ENCODE results near the gene AKNA.

AKNA gene

DNA sequence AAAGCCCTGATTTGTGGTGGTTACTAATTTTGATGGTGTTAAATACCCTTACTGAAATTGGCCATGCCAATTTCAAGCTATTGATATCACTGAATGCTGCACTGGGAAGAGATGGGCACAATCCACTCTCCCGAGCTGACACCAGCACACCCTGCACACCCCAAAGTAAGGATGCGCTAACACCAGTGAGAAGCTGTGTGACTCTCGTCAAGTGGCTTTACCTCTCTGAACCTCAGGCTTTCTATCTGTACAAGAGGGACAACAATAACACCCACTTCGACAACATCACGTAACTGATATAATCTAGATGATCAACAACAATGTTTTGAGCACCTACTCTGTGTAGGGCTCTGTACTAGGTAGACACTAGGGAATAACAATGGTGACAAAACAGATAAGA lies 8.0 kb upstream of the AKNA start:
- FAIRE-seq, result no peak

DNA sequence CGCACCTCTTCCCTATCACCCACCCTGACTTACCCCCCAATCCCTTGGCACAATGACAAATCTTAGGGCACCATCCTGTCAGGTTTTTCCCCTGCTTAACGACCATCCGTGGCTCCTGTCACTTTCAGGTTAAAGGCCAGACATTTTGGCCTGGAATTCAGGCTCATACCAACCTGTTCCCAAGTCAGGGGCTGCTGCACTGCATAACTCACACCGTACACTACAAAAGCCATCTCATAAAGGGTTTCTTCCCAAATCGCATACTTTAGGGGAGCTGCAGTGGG lies 7.5 kb upstream of the AKNA start:
- no peak for FAIRE-seq

DNA sequence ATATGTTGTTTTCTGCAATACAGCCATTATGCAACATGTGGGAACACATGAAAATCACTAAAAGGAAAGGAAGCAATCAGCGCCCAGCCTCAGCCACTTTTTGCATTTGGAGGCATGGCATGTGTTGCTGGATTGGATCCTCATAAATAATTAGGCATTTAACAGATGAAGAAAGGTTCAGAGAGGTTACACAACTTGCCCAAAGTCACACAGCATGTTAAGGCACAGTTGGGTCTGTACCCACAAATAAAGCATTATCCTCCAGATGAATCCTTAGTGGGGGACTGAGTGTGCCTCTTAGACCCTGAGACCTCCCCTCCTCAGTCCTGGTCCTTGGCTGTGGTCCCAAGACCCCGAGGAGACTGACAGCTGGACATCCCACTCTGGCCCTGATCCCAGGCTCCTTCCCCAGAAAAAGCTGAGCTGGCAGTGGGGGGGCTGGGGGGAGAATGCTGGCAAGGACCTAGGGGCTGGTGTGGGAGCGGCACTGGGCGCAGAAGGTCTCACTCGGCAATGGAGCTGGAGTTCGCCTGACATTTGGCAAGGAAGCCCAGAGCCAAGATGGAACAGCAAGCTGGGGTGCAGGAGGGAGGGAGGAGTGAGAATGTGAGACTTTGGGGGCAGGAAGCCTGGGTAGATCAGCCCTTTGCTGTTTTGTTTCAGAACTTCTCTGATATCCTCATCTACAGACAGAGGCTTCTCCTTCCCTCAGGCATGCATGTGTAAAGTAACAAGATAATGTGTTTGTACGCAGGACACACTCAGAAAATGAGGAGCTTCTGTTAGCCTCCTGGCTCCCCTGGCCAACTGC lies 6.9 kb upstream of the AKNA start:
- FAIRE-seq, result no peak

DNA sequence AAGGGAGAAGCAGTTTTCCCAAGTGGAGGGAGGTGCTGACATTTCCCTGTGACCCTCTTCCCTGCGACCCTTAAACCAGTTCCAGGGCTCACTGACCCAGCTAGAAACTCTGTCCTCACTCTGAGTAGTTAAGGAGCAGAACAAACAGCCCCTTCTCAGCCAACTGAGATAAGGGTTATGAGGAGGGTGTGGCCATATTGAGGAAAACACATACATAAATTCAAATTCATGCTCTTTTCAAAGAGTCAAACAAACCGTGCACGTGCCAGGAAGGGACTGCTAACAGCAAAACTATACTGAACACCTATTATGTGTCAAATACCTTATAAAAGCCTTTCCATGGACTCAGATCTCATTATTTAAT lies 4.9 kb upstream of the AKNA start:
- FAIRE-seq, result no peak

DNA sequence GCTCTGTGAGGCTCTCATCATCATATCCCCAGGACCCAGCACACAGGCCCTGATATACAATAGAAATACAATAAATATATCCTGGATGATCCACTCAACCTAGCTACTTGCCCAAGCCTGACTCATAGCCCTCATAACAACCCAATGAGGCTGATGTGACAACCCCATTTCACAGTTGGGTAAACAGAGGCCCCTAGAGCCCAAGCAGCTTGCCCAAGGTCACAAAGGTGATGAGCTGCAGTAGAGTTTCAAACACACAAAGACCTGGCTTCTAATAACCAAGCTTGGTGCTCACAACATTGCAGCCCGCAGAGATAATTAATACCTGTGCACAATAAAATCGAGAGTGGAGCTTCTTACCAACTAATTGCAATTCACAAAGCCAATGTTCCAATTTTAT lies 3.2 kb upstream of the AKNA start:
- no peak for FAIRE-seq

DNA sequence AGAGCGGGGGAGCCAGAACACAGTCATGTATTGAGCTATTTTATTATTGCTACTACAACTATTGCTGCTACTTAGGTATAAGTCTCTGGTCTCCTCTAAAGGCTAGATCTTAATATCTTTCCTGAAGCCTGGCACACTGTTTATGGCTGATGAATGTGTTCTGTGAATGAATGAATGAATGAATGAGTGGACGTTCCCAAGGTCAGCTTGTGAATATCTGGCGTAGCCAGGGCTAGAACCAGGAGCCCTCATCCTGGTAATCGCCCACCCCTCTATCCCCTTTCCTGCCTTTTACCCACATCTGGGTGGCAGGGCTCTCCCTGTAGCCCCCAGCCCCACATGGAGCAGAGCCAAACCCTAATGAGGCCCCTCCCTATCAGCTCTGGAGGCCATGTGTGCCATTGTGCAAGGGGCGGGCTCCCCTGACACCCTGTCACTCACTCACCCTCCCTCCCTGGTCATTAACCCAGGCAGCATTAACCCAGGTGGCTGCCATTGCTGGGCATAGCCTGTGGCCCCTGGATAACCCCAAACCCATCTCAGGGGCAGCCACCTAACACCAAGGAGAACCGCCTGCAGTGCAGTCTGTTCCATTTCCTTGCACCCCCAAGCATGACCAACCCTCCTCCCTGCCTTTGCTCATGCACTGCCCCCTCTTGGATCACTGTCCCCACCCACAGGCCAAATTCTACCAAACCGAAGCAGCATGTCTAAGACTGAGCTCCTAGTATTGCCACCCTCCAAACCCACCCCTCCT lies 2.0 kb upstream of the AKNA start:
- FAIRE-seq, result no peak

DNA sequence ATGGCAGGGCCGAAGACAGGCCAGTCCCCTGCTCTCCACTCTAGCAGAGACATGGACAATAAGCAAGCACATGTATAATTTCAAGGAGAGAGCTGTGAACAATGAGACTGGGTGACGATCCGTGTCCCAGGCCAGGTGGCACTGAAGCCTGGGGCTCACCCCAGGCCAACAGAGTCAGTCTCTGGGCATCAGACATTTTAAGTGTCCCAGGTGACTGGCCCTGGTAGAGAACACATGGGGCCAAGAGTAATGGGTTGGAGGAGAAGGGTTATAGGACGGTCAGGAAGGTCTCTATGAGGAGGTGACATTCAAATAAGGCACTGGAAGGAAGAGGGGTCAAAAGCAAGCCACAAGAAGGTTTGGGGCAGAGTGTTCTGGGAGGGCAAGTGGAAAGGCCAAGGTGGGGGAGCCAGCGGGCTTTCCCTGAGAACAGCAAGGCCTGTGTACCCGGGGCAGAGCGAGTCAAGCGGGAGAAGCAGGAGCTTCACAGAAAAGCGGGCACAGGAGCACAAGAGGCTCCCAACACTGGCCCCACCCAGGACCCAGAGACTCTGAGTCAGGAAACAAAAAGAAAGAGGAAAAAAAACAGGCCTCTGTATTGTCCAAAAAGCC lies 1.1 kb upstream of the AKNA start:
- no peak for FAIRE-seq

DNA sequence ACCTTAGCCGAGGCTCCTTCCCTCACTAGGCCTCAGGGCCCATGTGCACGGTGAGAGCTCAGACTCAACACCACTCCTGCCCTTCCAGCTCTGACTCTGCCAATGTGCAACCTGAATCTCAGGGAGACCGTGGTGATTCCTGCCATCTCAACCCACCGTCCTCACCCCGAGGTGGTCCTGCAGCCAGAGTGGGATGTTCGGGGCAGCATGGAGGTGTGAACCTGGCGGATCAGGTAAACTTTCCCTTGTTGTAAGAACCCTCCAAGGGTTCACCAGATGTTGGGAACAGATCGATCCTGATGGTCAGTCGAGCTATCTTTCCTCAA lies 538 bp upstream of the AKNA start:
- FAIRE-seq, result no peak

DNA sequence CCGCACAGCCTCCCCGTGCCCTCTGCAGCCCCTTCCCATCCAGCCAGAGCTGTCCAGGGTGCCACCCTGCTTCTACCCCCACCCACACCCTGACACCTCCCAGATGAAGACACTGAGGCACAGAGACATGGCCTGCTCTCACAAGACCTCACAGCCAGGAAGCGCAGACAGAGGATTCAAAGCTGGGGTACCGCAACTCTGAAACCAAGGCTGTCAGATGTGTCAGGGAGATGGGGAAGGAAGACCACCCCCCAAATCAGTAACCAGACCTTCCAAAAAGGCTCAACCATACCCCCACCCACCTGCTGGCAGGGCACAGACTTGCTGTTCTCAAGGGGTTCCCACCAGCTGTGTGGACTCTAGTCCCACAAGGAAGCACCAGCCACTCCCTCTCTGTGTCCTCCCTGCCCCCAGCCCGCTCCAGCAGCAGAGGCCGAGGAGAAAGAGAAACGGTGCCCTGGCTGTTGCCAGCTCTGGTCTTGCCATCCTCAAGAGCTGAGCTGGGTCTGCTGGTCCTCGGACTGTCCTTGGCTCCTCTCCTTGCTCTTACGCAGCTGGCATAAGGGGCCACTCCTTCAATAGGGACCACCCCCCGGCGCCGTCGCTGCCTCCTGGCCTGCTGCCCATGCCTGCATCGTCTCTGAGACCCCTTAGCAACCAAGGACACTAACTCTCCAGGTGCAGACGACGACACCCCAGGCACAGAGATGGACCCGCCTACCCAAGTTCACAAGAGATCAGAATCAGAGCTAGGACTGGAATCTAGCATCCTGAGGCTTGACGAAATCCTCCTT lies 699 bp downstream of the AKNA start:
- no peak for FAIRE-seq

DNA sequence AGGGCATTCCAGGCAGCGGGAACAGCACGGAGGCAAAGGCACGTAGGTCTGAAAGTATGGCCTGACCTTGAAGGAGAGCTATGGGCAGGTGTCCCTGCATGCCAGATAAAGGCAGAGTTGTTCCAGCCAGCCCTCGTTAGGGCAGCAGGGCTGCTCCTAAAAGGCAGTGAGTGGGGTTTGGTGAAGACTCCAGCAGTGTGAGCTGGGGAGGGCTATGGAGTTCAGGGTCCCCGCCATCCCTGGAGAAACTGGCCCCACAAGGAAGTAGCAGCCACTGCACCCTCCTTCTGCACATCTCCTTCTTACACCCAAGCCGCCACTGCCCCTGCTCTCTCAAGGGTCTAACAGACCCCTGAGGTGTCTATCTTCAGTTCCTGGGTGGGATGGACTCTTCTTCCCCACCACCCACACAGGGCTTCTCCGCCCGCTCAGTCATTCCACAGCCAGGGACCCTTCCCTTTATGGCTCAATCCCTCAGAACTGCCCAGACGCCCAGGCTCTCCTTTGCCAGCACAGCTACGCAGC lies 1.4 kb downstream of the AKNA start:
- FAIRE-seq, result no peak

DNA sequence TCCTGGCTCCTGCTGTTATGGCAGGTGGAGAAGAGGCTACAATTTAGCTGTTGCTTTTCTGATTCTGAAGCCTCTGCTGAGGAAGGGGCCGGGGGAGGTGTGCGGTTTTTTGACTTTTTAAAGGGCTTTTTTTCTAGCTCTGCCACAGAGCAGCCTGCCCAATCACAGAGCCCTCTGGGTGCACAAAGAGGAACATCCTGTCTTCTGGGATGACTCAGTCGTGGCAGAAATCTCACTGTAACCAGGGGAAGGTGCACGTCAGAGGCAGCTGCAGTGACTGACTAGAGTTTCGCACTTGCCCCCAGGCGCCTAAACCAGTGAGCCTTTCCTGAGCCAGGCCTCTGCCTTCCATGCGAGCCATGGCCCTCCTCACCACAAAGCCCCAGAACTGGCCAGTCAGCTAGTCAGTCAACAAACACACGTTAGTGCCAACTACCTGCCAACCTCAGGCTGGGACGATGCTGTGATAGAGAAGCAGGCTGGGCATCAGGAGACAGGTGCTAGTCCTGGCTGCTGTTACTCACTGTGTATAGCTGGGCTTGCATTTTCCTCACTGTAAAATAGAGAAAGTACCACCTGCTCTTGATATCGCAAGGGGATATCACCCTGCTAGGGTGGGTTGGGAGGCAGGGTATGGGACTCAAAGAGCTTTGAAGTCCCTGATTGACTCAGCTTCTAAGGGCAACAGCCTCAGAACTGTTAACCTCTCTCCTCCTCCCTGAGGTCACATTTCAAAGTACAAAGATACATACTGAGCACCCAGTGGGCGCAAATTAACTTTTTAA lies 2.2 kb downstream of the AKNA start:
- FAIRE-seq, result no peak

DNA sequence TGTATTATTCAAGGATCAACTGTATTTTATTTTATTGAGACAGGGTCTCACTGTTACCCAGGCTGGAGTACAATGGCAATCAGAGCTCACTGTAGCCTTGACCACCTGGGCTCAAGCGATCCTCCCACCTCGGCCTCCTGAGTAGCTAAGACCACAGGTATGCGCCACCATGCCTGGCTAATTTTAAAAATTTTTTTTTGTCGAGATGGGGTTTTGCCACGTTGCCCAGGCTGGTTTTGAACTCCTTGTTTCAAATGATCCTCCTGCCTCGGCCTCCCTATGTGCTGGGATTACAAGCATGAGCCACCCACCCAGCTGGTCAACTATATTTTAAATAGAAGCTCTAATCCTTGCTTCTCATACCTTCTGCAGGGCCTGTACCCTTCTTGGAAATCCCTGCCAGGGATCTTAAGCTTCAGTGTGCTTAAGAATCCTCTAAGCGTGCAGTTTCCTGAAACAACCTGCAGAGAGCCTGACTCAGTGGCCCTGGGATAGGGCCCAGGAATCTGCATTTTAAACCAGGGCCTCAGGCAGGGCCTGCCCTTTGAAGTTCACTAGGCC lies 2.9 kb downstream of the AKNA start:
- no peak for FAIRE-seq

DNA sequence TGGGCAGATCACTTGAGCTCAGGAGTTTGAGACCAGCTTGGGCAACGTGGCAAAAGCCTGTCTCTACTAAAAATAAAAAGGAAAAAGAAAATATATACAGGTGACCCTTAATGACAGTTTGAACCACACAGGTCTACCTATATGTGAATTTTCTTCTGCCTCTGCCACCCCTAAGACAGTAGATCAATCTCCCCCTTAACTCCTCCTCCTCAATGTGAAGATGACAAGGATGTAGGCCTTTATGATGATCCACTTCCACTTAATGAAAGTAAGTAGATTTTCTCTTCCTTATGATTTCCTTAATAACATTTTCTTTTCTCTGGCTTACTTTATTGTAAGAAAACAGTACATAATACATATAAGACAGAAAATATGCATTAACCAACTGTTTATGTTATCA lies 3.4 kb downstream of the AKNA start:
- no peak for FAIRE-seq

DNA sequence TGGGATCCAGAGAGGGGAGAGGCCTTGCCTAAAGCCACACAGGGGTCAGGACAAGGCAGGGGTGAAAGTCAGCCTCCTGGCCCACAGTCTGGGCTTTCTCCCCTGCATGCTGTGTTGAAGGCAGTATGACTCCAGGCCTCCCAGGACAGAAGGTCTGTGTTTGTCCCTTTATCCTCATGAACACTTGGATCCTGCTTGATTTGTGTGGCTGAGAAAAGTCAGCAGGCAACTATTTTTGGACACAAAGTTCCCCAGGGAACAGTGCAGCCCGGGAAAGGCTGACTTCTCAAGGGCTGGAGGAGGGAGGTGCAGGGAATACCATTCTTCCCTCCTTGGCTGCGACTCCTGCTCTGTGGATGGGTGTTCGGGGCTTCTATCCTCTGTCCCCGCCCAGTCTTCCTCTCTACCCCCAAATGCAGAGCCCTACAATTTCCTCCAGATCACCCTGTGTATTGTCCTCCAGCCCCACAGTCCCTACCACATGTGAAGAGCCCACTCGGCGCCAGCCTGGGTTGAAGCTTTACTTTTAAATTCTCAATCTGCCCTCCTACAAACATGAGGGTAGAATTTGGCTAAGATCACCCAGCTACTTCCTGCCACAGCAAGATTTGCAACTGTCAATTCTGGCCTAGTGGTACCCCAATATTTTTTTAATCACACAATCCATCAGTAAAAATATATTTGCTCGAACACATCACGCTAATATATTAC lies 4.1 kb downstream of the AKNA start:
- no peak for FAIRE-seq

DNA sequence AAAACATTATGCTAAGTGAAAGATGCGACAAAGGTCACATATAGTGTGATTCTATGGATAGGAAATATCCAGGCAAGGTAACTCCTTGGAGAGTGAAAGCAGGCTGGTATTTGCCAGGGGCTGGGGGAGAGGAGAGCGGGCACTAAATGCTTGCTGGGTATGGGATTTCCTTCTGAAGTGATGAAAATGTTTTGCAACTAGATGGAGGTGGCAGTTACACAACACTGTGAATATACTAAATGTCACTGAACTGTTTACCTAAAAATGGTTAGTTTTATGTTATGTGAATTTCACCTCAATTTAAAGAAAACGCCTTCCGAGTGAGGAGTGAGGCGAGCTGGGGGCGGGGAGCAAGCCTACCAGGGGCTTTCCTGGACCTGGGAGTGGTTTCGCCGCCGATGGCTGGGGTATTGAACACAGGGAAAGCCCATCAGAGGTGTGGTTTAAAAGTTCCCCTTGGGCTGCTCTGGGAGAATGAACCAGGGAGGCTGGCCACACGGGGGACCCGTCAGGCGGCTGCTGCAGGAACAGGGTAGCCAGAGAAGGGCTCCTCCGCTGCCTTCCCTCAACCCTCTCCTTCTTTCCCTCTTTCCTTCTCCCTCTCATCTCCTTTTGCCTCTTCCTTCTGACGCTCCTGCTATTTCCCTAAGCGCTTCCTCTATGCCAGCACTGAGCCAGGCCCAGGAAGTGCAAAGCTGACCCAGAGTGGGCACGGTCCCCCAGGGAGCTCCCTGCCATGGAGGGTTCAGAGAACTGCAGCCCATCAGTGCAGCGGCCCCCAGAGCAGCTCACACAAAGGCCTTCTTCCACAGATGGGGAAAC lies 4.9 kb downstream of the AKNA start:
- FAIRE-seq, result no peak

DNA sequence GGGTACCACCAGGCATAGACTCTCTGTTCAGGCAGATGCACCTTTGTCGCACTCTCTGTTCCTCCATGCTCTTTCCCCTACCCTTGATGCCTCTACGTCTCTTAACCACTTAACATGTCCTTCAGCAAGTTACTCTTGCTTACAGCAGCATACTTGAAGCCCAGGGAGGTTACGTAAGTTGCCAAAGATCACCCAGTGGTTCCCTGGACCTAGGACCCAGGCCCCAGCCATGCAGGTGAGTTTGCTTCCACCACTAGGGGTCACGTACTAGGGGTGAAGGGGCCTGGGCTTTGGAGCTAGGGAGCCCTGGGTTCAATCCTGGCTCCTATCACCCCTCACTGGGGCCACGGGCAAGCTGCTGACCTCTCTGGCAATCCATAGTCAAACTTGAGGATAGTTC lies 8.9 kb downstream of the AKNA start:
- FAIRE-seq, result no peak

DNA sequence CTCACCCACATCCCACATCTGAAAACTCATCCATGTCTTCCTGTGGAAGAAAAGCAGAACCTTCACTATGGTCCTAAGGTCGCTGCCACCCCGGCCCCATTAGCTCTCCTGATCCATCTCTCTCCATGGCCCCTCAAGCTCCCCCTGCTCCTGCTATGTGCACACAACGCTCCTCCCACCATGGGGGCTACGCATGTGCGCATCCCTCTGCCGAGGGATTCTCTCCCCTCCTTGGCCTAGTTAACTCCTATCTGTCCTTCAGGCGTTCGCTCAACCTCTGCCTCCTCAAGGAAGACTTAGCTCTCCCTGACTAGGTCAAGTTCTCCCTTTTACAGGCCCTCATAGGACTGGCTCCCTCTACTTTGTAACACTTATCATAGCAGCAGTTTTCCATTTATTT lies 9.8 kb downstream of the AKNA start:
- no peak for FAIRE-seq

DNA sequence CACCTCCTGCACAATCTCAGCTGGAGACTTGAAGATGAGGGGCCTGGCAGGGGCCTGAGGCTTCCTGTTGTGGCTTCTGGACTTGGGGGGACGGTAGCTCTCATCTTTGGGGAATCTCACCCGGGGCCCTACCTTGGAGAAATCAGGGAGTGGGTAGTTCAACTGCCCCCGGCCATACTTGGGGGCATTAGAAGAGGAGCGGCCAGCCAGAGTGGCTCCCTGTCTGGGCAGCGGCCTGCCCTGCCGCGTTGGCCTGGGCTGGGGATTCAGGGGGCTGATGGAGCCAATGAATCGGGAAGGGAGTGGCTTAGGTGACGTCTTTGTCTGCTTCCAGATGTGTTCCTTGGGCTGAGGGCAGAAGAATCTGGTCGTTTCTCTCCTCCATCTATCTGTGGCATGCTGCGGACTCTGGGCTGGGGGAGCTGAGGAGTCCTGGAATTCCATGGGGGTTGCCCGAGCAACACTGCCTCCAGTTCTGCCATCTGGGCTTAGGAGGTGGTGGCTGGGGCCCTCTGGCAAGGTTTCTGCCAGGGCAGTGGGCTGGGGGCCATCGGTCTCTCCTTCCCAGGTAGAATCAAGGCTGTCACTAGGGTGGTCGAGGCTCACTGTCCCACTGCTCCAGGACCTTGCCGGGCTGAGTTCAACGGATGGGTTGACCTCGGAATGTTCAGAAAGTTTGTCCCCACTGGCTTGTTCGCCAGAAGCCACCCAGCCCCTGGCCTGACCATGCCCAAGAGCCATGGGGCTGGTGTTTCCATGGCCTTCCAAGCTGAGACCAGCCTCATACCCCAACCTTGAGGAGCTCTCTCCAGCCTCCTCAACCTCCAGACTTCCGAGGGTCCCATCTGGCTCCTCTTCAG lies 11.0 kb downstream of the AKNA start:
- no peak for FAIRE-seq

DNA sequence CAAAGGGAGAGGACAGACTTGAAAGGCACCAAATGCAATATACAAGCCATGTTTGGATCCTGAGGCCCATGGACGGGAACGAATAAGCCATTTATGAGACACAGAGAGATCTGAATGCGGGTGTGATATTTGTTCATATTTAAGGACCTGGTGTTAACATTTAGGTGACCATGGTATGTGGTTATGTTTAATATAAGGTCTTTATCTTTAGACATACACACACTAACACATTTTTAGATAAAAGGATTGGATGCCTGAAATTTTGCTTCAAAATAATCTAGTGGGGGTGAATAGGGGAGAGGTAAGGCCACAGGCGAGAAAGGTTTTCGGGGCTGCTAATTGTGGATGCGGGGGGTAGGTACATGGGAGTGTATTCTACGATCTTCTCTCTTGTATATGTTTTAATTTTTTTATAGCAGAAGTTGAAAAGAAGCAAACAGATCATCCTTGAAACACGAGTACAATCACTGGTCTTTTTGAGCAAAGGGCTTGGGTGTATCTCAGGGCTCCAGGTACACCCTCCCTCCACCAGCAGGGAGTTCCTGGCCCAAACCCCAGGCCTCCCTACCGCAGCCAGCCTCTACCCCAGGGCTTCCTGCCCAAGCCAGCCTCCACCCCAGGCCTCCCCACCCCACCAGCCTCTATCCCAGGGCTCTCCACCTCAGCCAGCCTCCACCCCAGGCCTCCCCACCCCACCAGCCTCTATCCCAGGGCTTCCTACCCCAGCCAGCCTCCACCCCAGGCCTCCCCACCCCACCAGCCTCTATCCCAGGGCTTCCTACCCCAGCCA lies 12.2 kb downstream of the AKNA start:
- no peak for FAIRE-seq
